Astrocyte (in vitro differentiated cells and primary cell): ENCODE data around the gene LGALSL. TPM values are rescaled to one million over a fixed set of nuclear protein-coding genes. Genes with fewer than 3 reads are reported as not detected.

Experiments used
- DNase-seq: peaks from one replicate; pipeline ENCODE4 v3.0.0-alpha.2; 2010; ENCODE audit warnings: low read depth
- FAIRE-seq: peaks from 2 replicates; lab custom pipeline; 2011; peaks lifted over from hg19 to GRCh38; lab: Jason Lieb, UNC
- H2AFZ ChIP-seq: 2 replicates; pipeline ENCODE4 v1.6.0; 2012; ENCODE audit warnings: low read depth, low read length, inconsistent platforms
- H3K27ac ChIP-seq: 2 replicates; pipeline ENCODE4 v1.5.1; 2011; ENCODE audit warnings: low read depth, low read length, inconsistent platforms
- H3K27me3 ChIP-seq: 2 replicates; pipeline ENCODE4 v1.6.0; 2011; ENCODE audit warnings: low read length, inconsistent platforms; ENCODE audit not compliant: insufficient read depth
- H3K36me3 ChIP-seq: 2 replicates; pipeline ENCODE4 v1.5.1; 2011; ENCODE audit warnings: low read length, inconsistent platforms; ENCODE audit not compliant: insufficient read depth
- H3K4me1 ChIP-seq: 2 replicates; pipeline ENCODE4 v1.5.1; 2011; ENCODE audit warnings: low read length, inconsistent platforms; ENCODE audit not compliant: insufficient read depth
- H3K4me2 ChIP-seq: 2 replicates; pipeline ENCODE4 v1.6.0; 2012; ENCODE audit warnings: low read length, inconsistent platforms
- H3K4me3 ChIP-seq: 2 replicates; pipeline ENCODE4 v1.5.1; 2011; ENCODE audit warnings: low read depth, mild to moderate bottlenecking, low read length, inconsistent platforms; ENCODE audit not compliant: insufficient read depth
- H3K79me2 ChIP-seq: 2 replicates; pipeline ENCODE4 v1.6.0; 2012; ENCODE audit warnings: mild to moderate bottlenecking, low read length, inconsistent platforms; ENCODE audit not compliant: insufficient read depth
- H3K9ac ChIP-seq: 2 replicates; pipeline ENCODE4 v1.6.0; 2012; ENCODE audit warnings: mild to moderate bottlenecking, low read length, inconsistent platforms
- H3K9me3 ChIP-seq: 2 replicates; pipeline ENCODE4 v1.5.1; 2012; ENCODE audit warnings: low read depth, mild to moderate bottlenecking, low read length, inconsistent platforms; ENCODE audit not compliant: insufficient read depth
- H4K20me1 ChIP-seq: 2 replicates; pipeline ENCODE4 v1.6.0; 2012; ENCODE audit warnings: low read length, inconsistent platforms; ENCODE audit not compliant: insufficient read depth
- H3K27ac Mint-ChIP-seq: one replicate; pipeline ENCODE4 v1.8.0; 2021; ENCODE audit warnings: mild to moderate bottlenecking, mixed read lengths; ENCODE audit not compliant: unreplicated experiment
- H3K27me3 Mint-ChIP-seq: one replicate; pipeline ENCODE4 v1.8.0; 2021; ENCODE audit warnings: low read depth, mixed read lengths; ENCODE audit not compliant: unreplicated experiment
- H3K36me3 Mint-ChIP-seq: one replicate; pipeline ENCODE4 v1.8.0; 2021; ENCODE audit warnings: low read depth, mixed read lengths; ENCODE audit not compliant: unreplicated experiment
- H3K4me1 Mint-ChIP-seq: one replicate; pipeline ENCODE4 v1.8.0; 2021; ENCODE audit warnings: low read depth, mixed read lengths; ENCODE audit not compliant: unreplicated experiment
- H3K4me3 Mint-ChIP-seq: one replicate; pipeline ENCODE4 v1.8.0; 2021; ENCODE audit warnings: mild to moderate bottlenecking, moderate library complexity, mixed read lengths; ENCODE audit not compliant: unreplicated experiment
- H3K9me3 Mint-ChIP-seq: one replicate; pipeline ENCODE4 v1.8.0; 2021; ENCODE audit warnings: mild to moderate bottlenecking, mixed read lengths; ENCODE audit not compliant: unreplicated experiment
- EZH2 ChIP-seq: IDR thresholded peaks from 2 replicates; pipeline ENCODE4 v1.6.1; 2012; ENCODE audit warnings: mild to moderate bottlenecking, low read length, inconsistent platforms; ENCODE audit not compliant: insufficient read depth
- total RNA-seq: library from RNA; stranded (reverse); gene quantifications from 2 replicates; pipeline ENCODE4 v1.2.1, GENCODE V29; 2021
- TF ChIP-seq, protein P1 (sequence below): IDR thresholded peaks from 2 replicates; pipeline ENCODE4 v1.5.1; 2011; ENCODE audit warnings: low read depth, mild to moderate bottlenecking, inconsistent platforms, low read length, moderate library complexity; ENCODE audit not compliant: insufficient read depth

Gene LGALSL
- total RNA-seq, 1 donor from 2014 or later = 14.0 TPM

DNA sequence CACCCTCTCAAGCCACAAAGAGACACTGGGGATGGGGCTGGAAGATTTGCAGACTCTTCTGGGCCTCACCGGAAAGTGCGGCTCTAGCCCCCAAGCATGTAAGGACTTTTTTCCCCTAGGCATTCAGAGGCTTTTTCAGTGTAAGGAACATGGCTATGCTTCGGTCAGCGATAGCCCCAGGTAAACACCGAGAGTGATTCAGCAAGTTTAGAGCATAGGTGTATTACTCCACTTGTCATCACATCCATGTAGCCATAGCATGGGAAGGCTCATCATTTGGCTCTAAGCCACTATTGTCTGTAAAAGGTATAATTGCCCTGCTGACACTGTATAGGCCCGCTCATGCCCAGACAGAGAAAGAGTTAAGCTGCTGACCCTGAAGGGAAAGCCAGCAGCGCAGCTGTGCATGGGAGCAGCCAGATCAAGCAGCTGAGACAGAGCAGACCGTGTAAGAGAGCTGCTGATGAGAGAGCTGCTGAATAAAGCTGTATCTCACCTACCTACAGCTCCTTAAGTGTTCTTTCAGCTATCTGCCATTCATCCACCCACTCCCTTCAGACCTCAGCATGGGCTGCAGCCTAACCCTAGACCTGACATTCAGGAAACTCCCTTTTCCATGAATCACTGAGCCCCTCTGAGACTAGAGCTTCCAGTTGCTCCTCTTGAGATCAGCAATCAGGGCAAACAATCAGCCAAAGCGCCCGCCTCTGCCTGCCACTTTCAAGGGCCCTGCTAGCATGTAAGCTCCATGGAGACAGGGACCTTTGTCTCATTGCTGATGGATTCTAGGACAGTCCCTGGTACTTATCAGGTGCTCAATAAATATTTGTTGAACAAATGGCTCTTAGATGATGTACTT, 25.5 kb downstream of the LGALSL start:
- TF ChIP-seq, protein P1, sequence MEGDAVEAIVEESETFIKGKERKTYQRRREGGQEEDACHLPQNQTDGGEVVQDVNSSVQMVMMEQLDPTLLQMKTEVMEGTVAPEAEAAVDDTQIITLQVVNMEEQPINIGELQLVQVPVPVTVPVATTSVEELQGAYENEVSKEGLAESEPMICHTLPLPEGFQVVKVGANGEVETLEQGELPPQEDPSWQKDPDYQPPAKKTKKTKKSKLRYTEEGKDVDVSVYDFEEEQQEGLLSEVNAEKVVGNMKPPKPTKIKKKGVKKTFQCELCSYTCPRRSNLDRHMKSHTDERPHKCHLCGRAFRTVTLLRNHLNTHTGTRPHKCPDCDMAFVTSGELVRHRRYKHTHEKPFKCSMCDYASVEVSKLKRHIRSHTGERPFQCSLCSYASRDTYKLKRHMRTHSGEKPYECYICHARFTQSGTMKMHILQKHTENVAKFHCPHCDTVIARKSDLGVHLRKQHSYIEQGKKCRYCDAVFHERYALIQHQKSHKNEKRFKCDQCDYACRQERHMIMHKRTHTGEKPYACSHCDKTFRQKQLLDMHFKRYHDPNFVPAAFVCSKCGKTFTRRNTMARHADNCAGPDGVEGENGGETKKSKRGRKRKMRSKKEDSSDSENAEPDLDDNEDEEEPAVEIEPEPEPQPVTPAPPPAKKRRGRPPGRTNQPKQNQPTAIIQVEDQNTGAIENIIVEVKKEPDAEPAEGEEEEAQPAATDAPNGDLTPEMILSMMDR = no peak
- no peak for TF ChIP-seq EZH2
- no peaks in the 10 kb centered on the region for H3K36me3 ChIP-seq
- no peak for FAIRE-seq
- no peak overlapping the region for H3K27ac ChIP-seq
- Mint-ChIP-seq H3K4me3 (no peak overlapping the region), H3K9me3 (no peaks in the 10 kb centered on the region), H3K27me3 (peaks cover 6% of the 10 kb centered on the region), H3K27ac (no peak overlapping the region), H3K4me1 (peaks cover 8% of the 10 kb centered on the region), H3K36me3 (no peaks in the 10 kb centered on the region)
- peaks cover 31% of the 10 kb centered on the region for H3K27me3 ChIP-seq
- no peak overlapping the region for H3K4me2 ChIP-seq
- H3K4me1 ChIP-seq = peaks cover 5% of the 10 kb centered on the region
- H4K20me1 ChIP-seq = no peaks in the 10 kb centered on the region
- H3K79me2 ChIP-seq = no peaks in the 10 kb centered on the region
- no peak for DNase-seq
- no peak overlapping the region for H3K9ac ChIP-seq
- no peak overlapping the region for H3K4me3 ChIP-seq
- H3K9me3 ChIP-seq = no peaks in the 10 kb centered on the region
- no peak overlapping the region for H2AFZ ChIP-seq

DNA sequence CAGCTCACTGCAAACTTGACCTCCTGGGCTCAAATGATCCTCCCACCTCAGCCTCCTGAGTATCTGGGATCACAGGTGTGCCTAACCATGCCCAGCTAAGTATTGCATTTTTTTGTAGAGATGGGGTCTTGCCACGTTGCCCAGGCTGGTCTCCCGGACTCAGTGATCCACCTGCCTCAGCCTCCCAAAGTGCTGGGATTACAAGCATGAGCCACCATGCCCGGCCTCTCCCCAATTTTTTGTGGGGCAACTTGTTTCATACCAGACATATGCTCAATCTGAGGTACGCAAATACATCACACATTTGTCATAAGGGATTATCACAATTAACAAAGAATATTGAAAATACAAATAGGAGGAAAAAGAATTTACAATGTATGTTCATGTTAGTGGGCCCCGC, 27.7 kb downstream of the LGALSL start:
- H3K4me1 Mint-ChIP-seq = peaks cover 8% of the 10 kb centered on the region
- Histone ChIP-seq H2AFZ (no peak overlapping the region), H3K4me1 (peaks cover 5% of the 10 kb centered on the region), H3K4me3 (no peak overlapping the region), H3K36me3 (no peaks in the 10 kb centered on the region), H4K20me1 (no peaks in the 10 kb centered on the region), H3K9ac (no peak overlapping the region), H3K79me2 (no peaks in the 10 kb centered on the region), H3K4me2 (no peak overlapping the region), H3K27ac (no peak overlapping the region), H3K9me3 (no peaks in the 10 kb centered on the region), H3K27me3 (peaks cover 37% of the 10 kb centered on the region)
- DNase-seq (no peak), FAIRE-seq (no peak)
- no peaks in the 10 kb centered on the region for H3K9me3 Mint-ChIP-seq
- TF ChIP-seq, protein P1 = no peak
- TF ChIP-seq EZH2 = no peak
- no peaks in the 10 kb centered on the region for H3K36me3 Mint-ChIP-seq
- peaks cover 20% of the 10 kb centered on the region for H3K27me3 Mint-ChIP-seq
- no peak overlapping the region for H3K4me3 Mint-ChIP-seq
- H3K27ac Mint-ChIP-seq = no peak overlapping the region

DNA sequence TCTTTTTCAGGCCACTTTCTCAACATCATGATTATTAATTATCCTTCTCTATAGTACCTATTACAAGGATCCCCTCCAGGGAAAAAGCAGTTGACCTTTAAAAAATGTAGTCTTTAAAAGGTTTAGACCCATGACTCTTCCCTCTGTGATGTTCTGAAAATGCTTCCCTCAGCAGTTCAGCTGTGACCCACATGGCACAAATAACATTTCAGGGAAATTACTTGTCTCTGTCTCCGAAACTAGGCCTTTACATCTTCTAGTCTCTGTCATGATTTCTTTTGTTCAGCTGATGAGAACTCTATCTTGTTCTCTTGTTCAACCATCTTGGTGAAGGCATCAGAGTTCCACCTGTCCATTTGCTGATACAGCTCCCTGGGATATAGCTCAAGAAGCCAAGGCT, 28.3 kb downstream of the LGALSL start:
- Histone ChIP-seq H3K4me1 (peaks cover 5% of the 10 kb centered on the region), H4K20me1 (no peaks in the 10 kb centered on the region), H3K36me3 (no peaks in the 10 kb centered on the region), H3K9ac (no peak overlapping the region), H3K27ac (no peak overlapping the region), H3K4me3 (no peak overlapping the region), H3K27me3 (peaks cover 42% of the 10 kb centered on the region), H3K79me2 (no peaks in the 10 kb centered on the region), H2AFZ (no peak overlapping the region), H3K4me2 (no peak overlapping the region), H3K9me3 (no peaks in the 10 kb centered on the region)
- FAIRE-seq (no peak), DNase-seq (no peak)
- Mint-ChIP-seq H3K4me3 (no peak overlapping the region), H3K36me3 (no peaks in the 10 kb centered on the region), H3K27me3 (peaks cover 22% of the 10 kb centered on the region), H3K4me1 (peaks cover 8% of the 10 kb centered on the region), H3K9me3 (no peaks in the 10 kb centered on the region), H3K27ac (no peak overlapping the region)
- TF ChIP-seq, protein P1 = no peak
- TF ChIP-seq EZH2 = no peak
